Measurements from ENCODE around the gene DENND5B.

DENND5B gene

GRCh38 chr12:31369712-31370521 is 221.0 kb downstream of the DENND5B start:
- Histone ChIP-seq H3K79me1 (ENCODE audit: low read length) (peaks cover 21% of the 10 kb centered on the region), H3K36me3 (ENCODE audit: control insufficient read depth in 1 of 2, insufficient read depth in 2 of 2, low read length in 2 of 2) (no peaks in the 10 kb centered on the region), H3K9me3 (ENCODE audit: insufficient read depth, low read depth, low read length) (no peaks in the 10 kb centered on the region), H2AFZ (ENCODE audit: insufficient read depth, low read length, poor library complexity) (peak overlapping the region; percentile 79), H3K27me3 (ENCODE audit: insufficient read depth, low read length) (no peaks in the 10 kb centered on the region), H3K9ac (ENCODE audit: low read length) (no peak overlapping the region), H2BK5ac (ENCODE audit: low read depth, low read length, poor library complexity) (peak overlapping the region; percentile 74), H4K12ac (ENCODE audit: low read depth, low read length) (peak overlapping the region; percentile 49), H4K8ac (ENCODE audit: low read depth, low read length) (peak overlapping the region; percentile 78), H2BK120ac (ENCODE audit: insufficient read depth, low read length, poor library complexity) (peak overlapping the region; percentile 73), H4K91ac (ENCODE audit: low read depth, low read length) (peak overlapping the region; percentile 89), H2AK5ac (ENCODE audit: low read length) (peak overlapping the region; percentile 15), H3K79me2 (ENCODE audit: control insufficient read depth, insufficient read depth, low read length, poor library complexity) (peaks cover 4% of the 10 kb centered on the region), H3K4me2 (ENCODE audit: low read length) (peak overlapping the region; percentile 62), H3K27ac (ENCODE audit: low read depth, low read length) (peak overlapping the region; percentile 93), H3K4me3 (ENCODE audit: low read depth, low read length) (no peak overlapping the region), H3K23ac (ENCODE audit: low read length) (no peak overlapping the region), H3K4me1 (ENCODE audit: control insufficient read depth in 1 of 2, insufficient read depth in 2 of 2, low read length in 2 of 2) (peaks cover 13 to 27% of the 10 kb centered on the region in 2 experiments), H3K4ac (ENCODE audit: low read depth, low read length) (no peak overlapping the region), H3K14ac (ENCODE audit: low read length) (peak overlapping the region; percentile 60), H3K18ac (ENCODE audit: low read length) (peak overlapping the region; percentile 81), H2BK12ac (ENCODE audit: low read length) (peak overlapping the region; percentile 64)
- DNase-seq, result peak; percentile 82 to 97
- no CpG with 5 or more reads among the region's 21 CpGs for WGBS (ENCODE audit: extremely low coverage, insufficient coverage, insufficient read length)

DNA sequence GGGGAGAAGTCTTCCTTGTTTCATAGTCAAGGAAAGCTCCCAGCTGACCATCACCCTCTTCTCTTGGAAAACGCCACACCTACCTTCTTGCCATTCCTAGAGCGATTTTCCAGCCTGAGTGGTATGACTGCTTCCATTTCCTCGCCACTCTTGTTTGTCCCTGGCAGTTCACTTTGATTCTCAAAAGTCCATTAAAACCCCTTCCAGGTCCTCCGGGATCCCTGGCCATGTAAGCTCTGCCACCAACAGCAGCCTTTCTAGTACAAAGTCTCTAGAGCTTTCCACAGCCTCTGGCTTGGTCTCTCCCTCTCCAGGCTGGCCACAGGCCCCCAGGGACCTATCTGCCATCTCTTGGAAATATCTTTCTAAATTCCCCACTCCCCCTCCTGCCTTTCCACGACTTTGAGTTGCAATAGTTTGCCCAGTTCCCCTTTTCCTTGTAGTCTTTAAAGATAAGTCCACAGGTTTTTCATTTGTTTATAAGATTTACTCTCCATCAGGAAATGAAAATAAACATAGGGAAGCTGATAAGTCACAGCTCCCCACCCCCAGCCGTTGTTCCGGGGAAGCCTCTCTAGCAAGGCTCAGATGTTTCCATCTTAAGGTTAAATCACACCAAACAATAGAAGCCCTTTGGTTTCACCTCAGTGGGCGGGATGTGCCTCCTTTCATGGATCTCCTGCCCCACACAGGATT is 222.1 kb downstream of the DENND5B start:
- peak overlapping the region; percentile 24 for H3K4me2 ChIP-seq (ENCODE audit: low read length)
- peak; percentile 71 to 84 for DNase-seq
- H3K4me3 ChIP-seq (ENCODE audit: low read depth, low read length), result no peak overlapping the region
- H4K8ac ChIP-seq (ENCODE audit: low read depth, low read length), result peak overlapping the region; percentile 81
- H2BK5ac ChIP-seq (ENCODE audit: low read depth, low read length, poor library complexity), result peak overlapping the region; percentile 85
- H4K12ac ChIP-seq (ENCODE audit: low read depth, low read length), result no peak overlapping the region
- no peak overlapping the region for H3K23ac ChIP-seq (ENCODE audit: low read length)
- peak overlapping the region; percentile 68 for H2BK120ac ChIP-seq (ENCODE audit: insufficient read depth, low read length, poor library complexity)
- no peak overlapping the region for H3K4ac ChIP-seq (ENCODE audit: low read depth, low read length)
- H3K18ac ChIP-seq (ENCODE audit: low read length), result peak overlapping the region; percentile 51
- peak overlapping the region; percentile 65 for H2AK5ac ChIP-seq (ENCODE audit: low read length)
- H3K79me1 ChIP-seq (ENCODE audit: low read length), result peaks cover 21% of the 10 kb centered on the region
- peaks cover 13 to 27% of the 10 kb centered on the region in 2 experiments for H3K4me1 ChIP-seq (ENCODE audit: control insufficient read depth in 1 of 2, insufficient read depth in 2 of 2, low read length in 2 of 2)
- no peak overlapping the region for H3K9ac ChIP-seq (ENCODE audit: low read length)
- WGBS (ENCODE audit: extremely low coverage, insufficient coverage, insufficient read length), result no CpG with 5 or more reads among the region's 8 CpGs
- no peaks in the 10 kb centered on the region for H3K27me3 ChIP-seq (ENCODE audit: insufficient read depth, low read length)
- H3K9me3 ChIP-seq (ENCODE audit: insufficient read depth, low read depth, low read length), result no peaks in the 10 kb centered on the region
- H2BK12ac ChIP-seq (ENCODE audit: low read length), result peak overlapping the region; percentile 89
- H4K91ac ChIP-seq (ENCODE audit: low read depth, low read length), result peak overlapping the region; percentile 81
- peak overlapping the region; percentile 64 for H3K27ac ChIP-seq (ENCODE audit: low read depth, low read length)
- no peaks in the 10 kb centered on the region for H3K36me3 ChIP-seq (ENCODE audit: control insufficient read depth in 1 of 2, insufficient read depth in 2 of 2, low read length in 2 of 2)
- H3K14ac ChIP-seq (ENCODE audit: low read length), result peak overlapping the region; percentile 94
- H2AFZ ChIP-seq (ENCODE audit: insufficient read depth, low read length, poor library complexity), result peak overlapping the region; percentile 93
- H3K79me2 ChIP-seq (ENCODE audit: control insufficient read depth, insufficient read depth, low read length, poor library complexity), result peaks cover 4% of the 10 kb centered on the region

DNA sequence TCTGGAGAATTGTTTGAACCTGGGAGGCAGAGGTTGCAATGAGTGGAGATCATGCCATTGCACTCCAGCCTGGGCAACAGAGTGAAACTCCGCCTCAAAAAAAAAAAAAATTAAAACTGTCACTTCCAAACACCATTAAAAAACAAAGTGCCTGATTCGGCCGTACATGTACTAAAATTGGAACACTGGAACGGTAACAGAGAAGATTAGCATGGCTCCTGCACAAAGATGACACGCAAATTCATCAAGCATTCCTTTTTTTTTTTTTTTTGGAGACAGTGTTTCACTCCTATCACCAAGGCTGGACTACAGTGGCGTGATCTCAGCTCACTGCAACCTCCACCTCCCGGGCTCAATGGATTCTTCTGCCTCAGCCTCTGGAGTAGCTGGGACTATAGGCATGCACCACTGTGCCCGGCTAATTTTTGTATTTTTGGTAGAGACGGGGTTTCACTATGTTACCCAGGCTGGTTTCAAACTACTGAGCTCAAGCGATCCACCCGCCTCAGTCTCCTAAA is 224.8 kb downstream of the DENND5B start:
- WGBS (ENCODE audit: extremely low coverage, insufficient coverage, insufficient read length), result no CpG with 5 or more reads among the region's 11 CpGs
- Histone ChIP-seq H3K4me1 (ENCODE audit: control insufficient read depth in 1 of 2, insufficient read depth in 2 of 2, low read length in 2 of 2) (peaks cover 28 to 39% of the 10 kb centered on the region in 2 experiments), H2BK12ac (ENCODE audit: low read length) (no peak overlapping the region), H4K91ac (ENCODE audit: low read depth, low read length) (no peak overlapping the region), H2AFZ (ENCODE audit: insufficient read depth, low read length, poor library complexity) (no peak overlapping the region), H3K36me3 (ENCODE audit: control insufficient read depth in 1 of 2, insufficient read depth in 2 of 2, low read length in 2 of 2) (no peaks in the 10 kb centered on the region), H3K4me3 (ENCODE audit: low read depth, low read length) (no peak overlapping the region), H4K12ac (ENCODE audit: low read depth, low read length) (no peak overlapping the region), H3K14ac (ENCODE audit: low read length) (no peak overlapping the region), H2BK120ac (ENCODE audit: insufficient read depth, low read length, poor library complexity) (no peak overlapping the region), H3K9me3 (ENCODE audit: insufficient read depth, low read depth, low read length) (no peaks in the 10 kb centered on the region), H3K79me1 (ENCODE audit: low read length) (peaks cover 20% of the 10 kb centered on the region), H3K4ac (ENCODE audit: low read depth, low read length) (no peak overlapping the region), H3K27ac (ENCODE audit: low read depth, low read length) (no peak overlapping the region), H3K4me2 (ENCODE audit: low read length) (no peak overlapping the region), H2AK5ac (ENCODE audit: low read length) (no peak overlapping the region), H3K18ac (ENCODE audit: low read length) (no peak overlapping the region), H3K79me2 (ENCODE audit: control insufficient read depth, insufficient read depth, low read length, poor library complexity) (peaks cover 4% of the 10 kb centered on the region), H3K9ac (ENCODE audit: low read length) (no peak overlapping the region), H4K8ac (ENCODE audit: low read depth, low read length) (no peak overlapping the region), H2BK5ac (ENCODE audit: low read depth, low read length, poor library complexity) (no peak overlapping the region), H3K23ac (ENCODE audit: low read length) (no peak overlapping the region), H3K27me3 (ENCODE audit: insufficient read depth, low read length) (no peaks in the 10 kb centered on the region)
- DNase-seq, result no peak

- Histone ChIP-seq H2BK12ac (ENCODE audit: low read length) (peak overlapping the region; percentile 59), H3K4me1 (ENCODE audit: control insufficient read depth in 1 of 2, insufficient read depth in 2 of 2, low read length in 2 of 2) (peaks cover 18% of the 10 kb centered on the region in 2 experiments), H3K4me2 (ENCODE audit: low read length) (no peak overlapping the region), H3K27ac (ENCODE audit: low read depth, low read length) (no peak overlapping the region), H3K36me3 (ENCODE audit: control insufficient read depth in 1 of 2, insufficient read depth in 2 of 2, low read length in 2 of 2) (no peaks in the 10 kb centered on the region), H3K79me2 (ENCODE audit: control insufficient read depth, insufficient read depth, low read length, poor library complexity) (no peaks in the 10 kb centered on the region), H3K23ac (ENCODE audit: low read length) (no peak overlapping the region), H3K27me3 (ENCODE audit: insufficient read depth, low read length) (no peaks in the 10 kb centered on the region), H4K12ac (ENCODE audit: low read depth, low read length) (no peak overlapping the region), H3K79me1 (ENCODE audit: low read length) (peaks cover 4% of the 10 kb centered on the region), H3K4me3 (ENCODE audit: low read depth, low read length) (no peak overlapping the region), H3K4ac (ENCODE audit: low read depth, low read length) (no peak overlapping the region), H3K9ac (ENCODE audit: low read length) (no peak overlapping the region), H2BK120ac (ENCODE audit: insufficient read depth, low read length, poor library complexity) (no peak overlapping the region), H4K8ac (ENCODE audit: low read depth, low read length) (no peak overlapping the region), H4K91ac (ENCODE audit: low read depth, low read length) (no peak overlapping the region), H2AK5ac (ENCODE audit: low read length) (peak overlapping the region; percentile 31), H2BK5ac (ENCODE audit: low read depth, low read length, poor library complexity) (no peak overlapping the region), H3K9me3 (ENCODE audit: insufficient read depth, low read depth, low read length) (no peaks in the 10 kb centered on the region), H2AFZ (ENCODE audit: insufficient read depth, low read length, poor library complexity) (no peak overlapping the region), H3K14ac (ENCODE audit: low read length) (no peak overlapping the region), H3K18ac (ENCODE audit: low read length) (no peak overlapping the region)
- no peak for DNase-seq
- no CpG with 5 or more reads among the region's 2 CpGs for WGBS (ENCODE audit: extremely low coverage, insufficient coverage, insufficient read length)
Measured at GRCh38 chr12:31363831-31364230, 227.1 kb downstream of the DENND5B start.
